Ovary (tissue), 9 donors: ENCODE measurements around the gene PUSL1. TPM values are rescaled to one million over a fixed set of nuclear protein-coding genes. Genes with fewer than 3 reads are reported as not detected.

ENCODE experiments used
- DNase-seq, 5 donors: peaks; one replicate each; pipeline ENCODE4 v3.0.0-alpha.2; 2019 to 2020
- H3K27ac ChIP-seq, 2 donors: fragments of 200-600 bp; one replicate each; pipeline versions ENCODE4 v1.5.1 to v1.8.0; 2019 to 2022
- H3K27me3 ChIP-seq: fragments of 200-600 bp; one replicate; pipeline ENCODE4 v1.8.0; 2022
- H3K36me3 ChIP-seq: fragments of 200-600 bp; sonication (generic); one replicate; pipeline ENCODE4 v1.5.1; 2019
- H3K4me1 ChIP-seq: one replicate; pipeline ENCODE4 v1.8.1; 2013; ENCODE audit warnings: mild to moderate bottlenecking, moderate library complexity; ENCODE audit not compliant: insufficient read depth
- H3K4me3 ChIP-seq: fragments of 200-600 bp; sonication (generic); one replicate; pipeline ENCODE4 v1.5.1; 2017
- H3K9me3 ChIP-seq, 2 donors: fragments of 200-600 bp in 1 of 2; sonication (generic) in 1 of 2; one replicate each; pipeline versions ENCODE4 v1.5.1 to v1.8.1; 2013 to 2019; ENCODE audit warnings: mild to moderate bottlenecking in 1 of 2, moderate library complexity in 1 of 2
- EP300 ChIP-seq: sonication (generic); formaldehyde crosslinking; IDR thresholded peaks from one replicate; pipeline ENCODE4 v1.6.1; 2017; ENCODE audit warnings: antibody characterized with exemption
- POLR2A ChIP-seq: fragments of 450-650 bp; IDR thresholded peaks from one replicate; pipeline ENCODE4 v1.6.1; 2017; ENCODE audit warnings: antibody characterized with exemption, mild to moderate bottlenecking, moderate library complexity
- WGBS, 3 donors: extraction: QIAGEN DNeasy Blood & Tissue Kit in 1 of 3; methylation state at CpG; one replicate each; pipeline versions ENCODE4 v1.1.5 to v1.1.7; 2013 to 2017; 5-methylcytosine and 5-hydroxymethylcytosine counted together
- intact Hi-C, 4 donors: fragments of 100-400 bp; cut with DNase I; formaldehyde crosslinking; loops; one replicate each; pipeline versions ENCODE4 v1.11.0 to v1.15.1; 2022 to 2023
- polyA plus RNA-seq, 2 donors: library from polyadenylated mRNA; stranded (reverse); fragments of 200-250 nt in 1 of 2; fragments of 350-450 nt in 1 of 2; fragmentation: Illumina TruSeq in 1 of 2; extraction: RNeasy Lipid Tissue Mini Kit (QIAGEN cat#74804) in 1 of 2; gene quantifications; one replicate each; pipeline ENCODE4 v1.2.3, GENCODE V29; 2013 to 2014
- total RNA-seq, 7 donors: library from RNA; depleted of rRNA in 2 of 7; stranded (reverse); fragments of >200 nt in 2 of 7; fragmentation: NEBNext Ultra II Directional in 3 of 7; extraction: Animal tissue kit (Norgen Biotek cat#: 25700) in 3 of 7; gene quantifications; one replicate each; pipeline versions ENCODE4 v1.1.0 to v1.2.4, GENCODE V29; 2016 to 2023
- TF ChIP-seq, protein P1 (sequence below), 3 donors: fragments of 450-650 bp in 2 of 3; fragments of 200-600 bp in 1 of 3; IDR thresholded peaks; one replicate each; pipeline versions ENCODE4 v1.5.1 to v1.8.0; 2016 to 2022; ENCODE audit warnings: antibody characterized with exemption in 3 of 3, mild to moderate bottlenecking in 1 of 3
- donor health status: DM: no; HTN: no; CAD: no; lungs with moderate emphysema.
- donor health status: DM: no; HTN: no; CAD: no.
- donor health status: Bipolar disorder and iron deficiency.
- donor health status: DM: yes; HTN: yes; CAD: no.
- donor health status: DM: no; HTN: no; CAD: no.
- donor health status: DM: yes; HTN: yes; CAD: no.

The PUSL1 gene
- total and polyA plus RNA-seq, 9 donors = 0.18 to 27.6 (median 20.8) TPM

DNA sequence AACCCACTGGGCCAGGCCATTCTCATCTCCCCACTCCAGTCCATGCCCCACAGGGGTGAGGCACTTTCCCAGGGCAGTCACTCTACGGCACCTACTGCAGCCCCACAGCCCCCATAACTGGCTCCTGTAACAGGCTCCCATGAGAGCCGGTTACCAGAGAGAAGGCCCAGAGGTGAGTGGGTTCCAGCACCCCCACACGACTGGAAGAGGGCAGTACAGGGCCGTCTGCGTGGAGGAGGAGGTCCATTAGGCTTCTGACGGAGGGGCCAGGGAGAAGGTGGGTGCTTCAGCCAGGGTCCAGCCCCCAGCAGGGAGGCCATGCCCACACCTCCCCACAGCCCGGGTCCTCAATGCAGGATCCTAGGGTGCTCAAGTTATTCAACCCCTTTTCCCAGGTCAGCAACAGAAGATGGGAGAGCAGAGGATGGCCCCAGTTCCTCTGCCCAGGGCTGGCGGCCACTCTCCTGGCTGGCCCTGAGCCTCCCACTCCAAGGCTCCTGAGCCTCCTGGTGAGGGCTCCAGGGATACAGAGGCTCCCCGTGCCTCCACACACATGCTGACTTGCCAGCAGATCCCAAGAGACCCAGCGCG is 2.2 kb upstream of the PUSL1 start:
- Histone ChIP-seq H3K9me3 (no peaks in the 10 kb centered on the region), H3K36me3 (no peaks in the 10 kb centered on the region), H3K4me3 (peak overlapping the region; percentile 46), H3K4me1 (peaks cover 32% of the 10 kb centered on the region), H3K27ac (peak overlapping the region in 1 of 2 donors; percentile 76), H3K27me3 (no peaks in the 10 kb centered on the region)
- 33 to 39% (median 39%) methylated on average over 10 to 11 of the region's 11 CpGs for WGBS, 3 donors
- intact Hi-C loops = no loop called here
- no peak for TF ChIP-seq EP300
- TF ChIP-seq POLR2A = no peak
- TF ChIP-seq, protein P1, sequence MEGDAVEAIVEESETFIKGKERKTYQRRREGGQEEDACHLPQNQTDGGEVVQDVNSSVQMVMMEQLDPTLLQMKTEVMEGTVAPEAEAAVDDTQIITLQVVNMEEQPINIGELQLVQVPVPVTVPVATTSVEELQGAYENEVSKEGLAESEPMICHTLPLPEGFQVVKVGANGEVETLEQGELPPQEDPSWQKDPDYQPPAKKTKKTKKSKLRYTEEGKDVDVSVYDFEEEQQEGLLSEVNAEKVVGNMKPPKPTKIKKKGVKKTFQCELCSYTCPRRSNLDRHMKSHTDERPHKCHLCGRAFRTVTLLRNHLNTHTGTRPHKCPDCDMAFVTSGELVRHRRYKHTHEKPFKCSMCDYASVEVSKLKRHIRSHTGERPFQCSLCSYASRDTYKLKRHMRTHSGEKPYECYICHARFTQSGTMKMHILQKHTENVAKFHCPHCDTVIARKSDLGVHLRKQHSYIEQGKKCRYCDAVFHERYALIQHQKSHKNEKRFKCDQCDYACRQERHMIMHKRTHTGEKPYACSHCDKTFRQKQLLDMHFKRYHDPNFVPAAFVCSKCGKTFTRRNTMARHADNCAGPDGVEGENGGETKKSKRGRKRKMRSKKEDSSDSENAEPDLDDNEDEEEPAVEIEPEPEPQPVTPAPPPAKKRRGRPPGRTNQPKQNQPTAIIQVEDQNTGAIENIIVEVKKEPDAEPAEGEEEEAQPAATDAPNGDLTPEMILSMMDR (IDR thresholded peaks at IDR 0.05) = no peak
- no peak for DNase-seq

DNA sequence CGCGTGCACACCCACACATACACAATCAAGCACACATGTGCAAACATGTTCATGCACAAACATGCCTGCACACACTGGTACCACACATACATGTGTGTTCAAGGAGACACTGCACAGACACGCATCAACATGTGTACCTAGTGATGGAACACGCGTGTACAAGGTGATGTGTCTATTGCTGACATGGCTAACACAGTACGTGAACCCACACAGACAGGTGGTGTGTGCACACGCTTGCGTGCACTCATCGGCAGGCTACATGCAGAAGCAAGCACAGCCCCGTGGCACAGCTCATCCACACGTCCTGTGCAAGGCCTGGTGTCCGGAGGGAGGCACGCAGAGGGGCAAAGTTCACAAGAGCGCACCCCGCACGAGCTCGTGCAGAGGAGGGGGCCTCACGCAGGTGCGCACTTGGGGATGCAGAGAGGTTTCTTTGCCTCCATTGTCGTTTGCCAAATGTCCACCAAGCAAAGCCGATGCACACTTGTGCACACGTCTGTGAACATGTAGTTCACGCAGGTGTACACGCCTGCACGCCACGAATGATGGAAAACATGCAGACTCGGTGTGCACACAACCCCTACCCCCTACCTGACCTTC is 1.6 kb upstream of the PUSL1 start:
- intact Hi-C loops = no loop called here
- H3K36me3 ChIP-seq = no peaks in the 10 kb centered on the region
- WGBS, 3 donors = 25 to 31% (median 26%) methylated on average over 27 of the region's 27 CpGs
- H3K9me3 ChIP-seq = no peaks in the 10 kb centered on the region
- no peak for DNase-seq
- H3K4me1 ChIP-seq = peaks cover 32% of the 10 kb centered on the region
- no peak for TF ChIP-seq POLR2A
- no peak for TF ChIP-seq EP300
- TF ChIP-seq, protein P1 (IDR thresholded peaks at IDR 0.05) = no peak
- peak overlapping the region; percentile 68 for H3K4me3 ChIP-seq
- peak overlapping the region in 1 of 2 donors; percentile 67 for H3K27ac ChIP-seq
- no peaks in the 10 kb centered on the region for H3K27me3 ChIP-seq

DNA sequence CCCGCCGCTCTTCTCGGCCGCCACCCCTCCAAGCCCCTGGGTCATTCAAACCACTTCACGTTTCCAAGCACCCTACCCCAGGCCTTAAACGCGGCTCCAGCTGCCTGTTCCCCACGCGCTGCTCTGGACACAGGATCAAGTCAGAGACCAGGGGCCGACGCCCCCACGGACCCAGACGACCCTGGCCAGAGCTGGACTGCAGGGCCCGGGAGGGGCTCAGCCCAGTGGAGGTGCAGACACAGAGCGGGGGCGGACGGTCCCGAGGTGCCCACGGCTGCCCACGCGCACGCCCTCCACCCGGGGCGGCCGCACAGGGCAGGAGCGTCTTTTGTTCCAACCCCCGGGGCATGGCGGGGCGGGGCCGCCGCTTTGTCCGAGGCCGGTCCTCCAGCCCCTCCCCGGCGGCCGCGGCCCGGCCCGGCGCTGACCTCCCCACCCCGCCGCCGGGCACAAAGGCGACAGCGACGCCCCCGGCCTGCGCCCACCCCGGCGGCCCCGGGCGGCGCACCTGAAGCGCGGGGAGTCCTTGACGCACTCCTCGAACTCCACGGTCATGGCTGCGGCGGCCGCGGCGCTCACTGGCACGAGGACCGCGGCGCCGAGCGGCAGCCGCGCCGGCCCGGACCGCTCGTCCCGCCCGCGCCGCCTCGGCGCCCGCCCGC is 1.0 kb upstream of the PUSL1 start:
- 1 to 3% (median 2%) methylated on average over 33 to 83 of the region's 83 CpGs for WGBS, 3 donors
- Histone ChIP-seq H3K9me3 (no peaks in the 10 kb centered on the region), H3K27ac (peak overlapping the region; percentile 67 to 91), H3K27me3 (no peaks in the 10 kb centered on the region), H3K36me3 (no peaks in the 10 kb centered on the region), H3K4me3 (peak overlapping the region; percentile 68), H3K4me1 (peaks cover 32% of the 10 kb centered on the region)
- DNase-seq = peak in 2 of 5 donors; percentile 68 to 72
- TF ChIP-seq POLR2A (no peak), EP300 (no peak)
- TF ChIP-seq, protein P1 (IDR thresholded peaks at IDR 0.05) = no peak
- intact Hi-C loops = no loop called here

DNA sequence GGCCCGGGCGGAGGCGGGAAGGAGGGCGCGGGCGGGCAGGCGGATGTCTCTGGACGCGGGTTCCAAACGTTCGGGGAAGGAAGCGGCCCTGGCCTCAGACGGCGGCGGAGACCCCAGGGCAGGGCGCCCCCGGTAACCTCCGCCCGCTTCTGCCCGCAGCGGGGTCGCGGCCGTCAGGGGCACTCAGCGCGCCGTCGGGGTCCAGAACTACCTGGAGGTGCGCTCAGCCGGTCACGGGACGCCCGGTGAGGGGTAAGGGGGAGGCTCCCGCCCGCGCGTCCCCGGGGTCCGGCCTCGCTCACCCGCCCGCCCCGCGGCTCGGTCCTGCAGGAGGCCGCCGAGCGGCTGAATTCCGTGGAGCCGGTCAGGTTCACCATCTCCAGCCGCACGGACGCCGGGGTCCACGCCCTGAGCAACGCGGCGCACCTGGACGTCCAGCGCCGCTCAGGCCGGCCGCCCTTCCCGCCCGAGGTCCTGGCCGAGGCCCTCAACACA is 406 bp downstream of the PUSL1 start:
- TF ChIP-seq EP300 (no peak), POLR2A (no peak)
- TF ChIP-seq, protein P1 (IDR thresholded peaks at IDR 0.05) = no peak
- no peaks in the 10 kb centered on the region for H3K9me3 ChIP-seq
- WGBS, 3 donors = 0% methylated on average over 26 to 66 of the region's 66 CpGs
- H3K4me1 ChIP-seq = peaks cover 32% of the 10 kb centered on the region
- no peaks in the 10 kb centered on the region for H3K27me3 ChIP-seq
- peak overlapping the region; percentile 54 to 91 for H3K27ac ChIP-seq
- H3K36me3 ChIP-seq = no peaks in the 10 kb centered on the region
- peak overlapping the region; percentile 68 for H3K4me3 ChIP-seq
- DNase-seq = peak in 1 of 5 donors; percentile 57
- intact Hi-C loops = no loop called here
